Activated CD8-positive, alpha-beta memory T cell treated with anti-CD3 and anti-CD28 coated beads, Interleukin-2, amount 50 U/mL, for 4 hours (primary cell): ENCODE data around the gene IFI30.
"Not testable (repeated sequence)": the region's sequence is repeated elsewhere in the genome, so short reads cannot be mapped to it uniquely, and the experiment has no call there.

Experiments used
- DNase-seq: peaks from one replicate; pipeline ENCODE4 v3.0.0-alpha.2; 2020

Gene IFI30

GRCh38 chr19:18152817-18153555, 20.6 kb upstream of the IFI30 start, which contains the start of gene PIK3R2:
Gene PIK3R2, plus strand, starts transcription at chr19:18153163. Its CDS starts 2,717 bp downstream, at chr19:18155880.
- peak; percentile 99 for DNase-seq

DNA sequence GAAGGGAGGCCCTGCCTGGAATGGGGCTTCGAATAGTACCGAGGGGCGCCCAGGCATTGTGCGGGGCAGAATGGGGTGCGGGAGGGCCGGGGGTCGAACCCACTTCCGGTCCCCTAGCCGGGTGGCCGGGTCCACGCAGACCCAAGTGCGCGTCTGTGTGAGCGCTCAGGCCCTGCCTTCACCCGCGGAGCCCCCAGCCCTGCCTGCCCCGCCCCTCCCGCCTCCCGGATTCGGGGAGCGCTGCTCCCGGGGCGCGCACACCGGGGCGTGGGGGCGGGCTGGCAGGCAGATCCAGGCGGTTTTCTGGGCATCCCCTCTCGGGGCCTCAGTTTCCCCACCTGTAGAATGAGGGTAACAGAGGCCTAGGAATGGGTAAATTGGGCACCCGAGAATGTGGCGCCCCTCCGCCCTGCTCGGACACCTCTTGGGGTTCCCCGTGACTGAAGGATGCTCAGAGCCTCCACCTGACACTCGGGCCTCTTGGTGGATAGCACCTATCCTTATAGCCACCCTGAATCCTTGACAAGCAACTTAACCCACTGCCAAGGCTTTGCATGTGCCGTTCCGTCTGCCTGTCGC, 20.0 kb upstream of the IFI30 start:
- peak; percentile 40 for DNase-seq

DNA sequence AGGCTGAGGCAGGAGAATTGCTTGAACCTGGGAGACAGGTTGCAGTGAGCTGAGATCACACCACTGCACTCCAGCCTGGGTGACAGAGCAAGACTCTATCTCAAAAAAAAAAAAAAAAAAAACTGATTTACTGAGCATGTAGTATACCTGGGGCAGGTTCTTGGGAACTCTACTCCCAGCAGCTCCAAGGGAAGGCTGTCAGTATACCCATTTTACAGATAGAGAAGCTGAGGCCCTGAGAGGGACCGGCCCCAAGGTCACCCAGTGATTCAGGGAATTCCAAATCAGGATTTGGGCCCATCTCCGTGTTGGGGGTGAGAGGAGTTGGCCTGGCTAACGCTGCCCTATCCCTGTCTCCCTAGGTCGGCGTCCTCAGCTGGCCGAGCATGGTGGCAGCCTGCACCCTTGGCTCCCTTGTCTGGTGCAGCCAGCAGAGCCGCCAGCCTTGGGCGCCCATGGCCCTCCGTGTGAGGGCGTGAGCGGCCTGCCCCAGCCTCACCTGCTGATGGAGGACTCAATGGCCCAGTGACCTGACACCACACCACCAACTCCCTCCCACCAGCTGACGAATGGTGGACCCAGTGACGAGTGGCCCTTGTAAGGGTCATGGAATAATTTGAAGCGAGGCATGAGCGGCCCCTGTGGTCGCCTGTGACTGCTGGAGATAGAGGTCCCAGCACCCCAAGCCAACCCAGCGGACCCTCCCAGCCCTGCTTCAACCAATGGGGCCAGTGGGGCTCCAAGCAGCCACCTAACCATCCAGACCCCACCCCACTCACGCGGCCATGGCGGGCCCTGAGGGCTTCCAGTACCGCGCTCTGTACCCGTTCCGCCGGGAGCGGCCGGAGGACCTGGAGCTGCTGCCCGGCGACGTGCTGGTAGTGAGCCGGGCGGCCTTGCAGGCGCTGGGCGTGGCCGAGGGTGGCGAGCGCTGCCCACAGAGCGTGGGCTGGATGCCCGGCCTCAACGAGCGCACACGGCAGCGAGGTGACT, 18.2 kb upstream of the IFI30 start:
- DNase-seq = no peak

GRCh38 chr19:18156268-18156667, 17.3 kb upstream of the IFI30 start:
- no peak for DNase-seq

DNA sequence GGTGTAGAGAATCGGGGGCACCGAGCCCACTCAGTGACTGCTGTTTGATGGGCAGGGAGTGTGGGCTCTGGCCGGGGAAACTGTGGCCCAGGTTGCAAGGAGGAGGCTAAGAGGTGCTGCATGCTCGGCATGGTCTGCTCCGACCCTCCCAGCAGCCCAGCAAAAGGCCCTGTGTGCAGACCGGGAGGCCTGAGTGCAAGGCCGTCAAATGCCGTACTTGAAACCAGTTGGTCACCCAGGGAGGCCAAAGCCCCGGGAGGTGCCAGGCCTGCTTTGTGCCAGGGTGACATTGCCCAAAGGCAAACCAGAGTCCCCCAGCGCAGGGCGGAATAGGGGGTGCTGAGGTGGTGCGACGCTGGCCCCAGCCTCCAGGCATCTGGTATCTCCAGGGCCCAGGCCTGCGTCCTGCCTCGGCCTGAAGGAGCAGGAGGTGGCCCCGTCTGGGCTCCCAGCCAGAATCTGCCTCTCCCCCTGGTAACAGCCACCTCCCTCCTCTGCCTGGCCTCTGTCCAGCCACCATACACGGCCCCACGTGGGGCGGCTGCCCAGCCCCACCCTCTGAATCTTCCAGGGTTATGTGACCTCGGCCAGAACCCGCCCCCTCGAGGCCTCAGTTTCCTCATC, 16.7 kb upstream of the IFI30 start:
- DNase-seq = no peak

- DNase-seq = no peak
Observed at GRCh38 chr19:18157465-18158063, 16.0 kb upstream of the IFI30 start.

DNA sequence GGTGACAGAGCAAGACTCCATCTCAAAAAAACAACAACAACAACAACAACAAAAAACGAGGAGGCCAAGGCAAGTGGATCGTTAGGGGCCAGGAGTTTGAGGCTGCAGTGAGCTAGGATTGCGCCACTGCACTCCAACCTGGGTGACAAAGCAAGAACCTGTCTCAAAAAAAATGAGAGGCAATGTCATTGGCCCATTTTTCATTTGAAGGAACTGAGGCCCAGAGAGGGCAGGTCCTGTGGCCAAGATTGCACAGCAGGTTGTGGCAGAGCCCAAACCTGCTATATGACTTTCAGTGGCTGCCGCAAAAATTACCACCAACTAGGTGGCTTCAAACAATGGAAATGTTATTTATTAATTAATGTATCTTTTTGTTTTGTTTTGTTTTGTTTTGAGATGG, 15.1 kb upstream of the IFI30 start:
- DNase-seq = no peak

- not testable (repeated sequence) for DNase-seq
Observed at GRCh38 chr19:18159059-18159616, 14.5 kb upstream of the IFI30 start.

- DNase-seq = no peak
Observed at GRCh38 chr19:18159810-18160209, 13.8 kb upstream of the IFI30 start.

- no peak for DNase-seq
Observed at GRCh38 chr19:18160493-18160970, 13.1 kb upstream of the IFI30 start.

GRCh38 chr19:18160971-18161635, 12.5 kb upstream of the IFI30 start:
- peak; percentile 82 for DNase-seq

DNA sequence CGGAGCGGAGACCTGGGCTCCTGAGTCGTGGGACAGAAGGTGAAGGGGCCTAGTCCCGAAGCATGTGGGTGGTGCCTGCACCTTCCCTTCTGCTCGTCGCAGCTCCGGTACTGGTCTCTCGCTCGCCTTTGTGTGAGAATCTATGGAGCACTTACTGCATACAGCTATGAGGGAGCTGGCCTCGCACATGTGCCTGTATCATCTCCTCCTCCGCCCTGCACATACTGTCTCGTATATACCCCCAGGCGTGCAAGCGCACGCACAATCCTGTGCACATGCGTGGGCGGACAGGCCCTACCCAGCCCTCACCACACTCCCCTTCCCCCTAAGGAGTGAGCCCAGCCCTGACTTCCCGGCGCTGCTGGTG, 12.0 kb upstream of the IFI30 start:
- DNase-seq = no peak

DNA sequence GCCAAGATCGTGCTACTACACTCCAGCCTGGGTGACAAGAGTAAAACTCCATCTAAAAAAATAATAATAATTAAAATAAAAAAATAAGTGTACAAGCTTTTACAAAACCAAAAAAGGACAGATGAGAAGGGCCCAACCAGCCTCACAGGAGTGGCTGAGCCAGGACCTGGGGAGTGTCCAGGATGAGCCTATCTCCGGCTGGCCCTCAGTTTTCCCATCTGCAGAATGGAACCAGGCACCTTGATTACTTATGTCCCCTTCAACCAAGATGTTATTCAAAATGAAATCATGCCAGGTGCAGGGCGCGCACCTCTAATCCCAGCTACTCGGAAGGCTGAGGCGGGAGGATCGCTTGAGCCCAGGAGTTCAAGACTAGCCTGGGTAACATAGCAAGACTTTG, 9.5 kb upstream of the IFI30 start:
- no peak for DNase-seq

DNA sequence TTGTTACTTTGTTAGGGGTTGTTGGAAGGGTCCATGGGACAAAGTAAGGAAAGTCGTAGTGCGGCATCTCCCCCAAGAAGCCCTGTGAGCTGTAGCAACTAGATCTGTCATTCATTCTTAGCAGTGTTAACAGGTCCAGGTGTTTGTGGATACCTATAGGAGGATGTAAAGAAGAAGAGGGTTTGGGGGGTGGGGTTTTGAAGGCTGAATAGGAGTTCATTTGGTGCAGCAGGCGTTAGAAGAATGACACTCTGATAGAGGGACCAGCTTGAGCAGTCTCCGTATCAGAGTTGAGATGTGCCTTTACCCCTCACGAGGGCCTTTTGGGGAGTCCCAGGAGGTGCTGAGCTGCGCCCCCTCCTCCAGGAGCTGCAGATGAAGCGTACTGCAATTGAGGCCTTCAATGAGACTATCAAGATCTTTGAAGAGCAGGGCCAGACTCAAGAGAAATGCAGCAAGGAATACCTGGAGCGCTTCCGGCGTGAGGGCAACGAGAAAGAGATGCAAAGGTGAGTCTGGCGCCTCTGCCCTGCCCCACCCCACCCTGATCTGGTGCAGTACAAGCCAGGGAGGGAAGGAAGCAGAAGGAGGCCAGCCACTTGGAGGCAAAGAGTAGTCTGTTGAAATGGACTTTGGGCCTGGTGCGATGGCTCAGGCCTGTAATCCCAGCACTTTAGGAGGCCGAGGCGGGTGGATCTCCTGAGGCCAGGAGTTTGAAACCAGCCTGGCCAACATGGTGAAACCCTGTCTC, 7.6 kb upstream of the IFI30 start:
- DNase-seq = no peak

GRCh38 chr19:18167011-18167410, 6.6 kb upstream of the IFI30 start:
- no peak for DNase-seq

DNA sequence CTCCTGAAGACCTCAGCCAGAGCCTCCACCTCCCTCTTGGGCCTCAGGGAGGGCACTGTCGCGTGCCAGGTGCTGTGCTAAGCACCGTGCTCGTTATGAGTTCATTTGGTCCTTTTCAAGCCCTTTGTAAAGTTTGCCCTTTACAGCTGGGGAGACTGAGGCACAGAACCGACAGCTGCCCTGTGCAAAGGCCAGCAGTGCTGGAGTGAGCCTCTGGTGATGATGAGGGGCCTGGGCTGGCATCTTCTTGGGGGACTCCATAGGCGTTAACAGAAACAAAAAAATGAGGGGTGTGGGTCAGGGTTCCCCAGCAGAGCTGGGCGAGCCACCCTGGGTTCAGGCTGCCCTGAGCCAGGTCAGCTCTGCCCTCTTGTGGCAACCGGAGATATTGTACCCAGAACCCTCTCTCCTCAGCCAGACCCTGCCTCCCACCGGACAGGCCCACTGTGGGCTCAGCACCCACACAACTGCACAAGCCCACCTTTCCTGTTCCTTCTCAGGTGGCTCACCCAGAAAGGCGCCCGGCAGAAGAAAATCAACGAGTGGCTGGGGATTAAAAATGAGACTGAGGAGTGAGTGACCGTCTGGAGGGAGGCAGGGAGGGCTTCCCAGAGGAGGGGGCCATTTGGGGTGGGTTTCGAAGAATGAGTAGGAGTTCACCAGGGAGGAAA, 5.5 kb upstream of the IFI30 start:
- DNase-seq = peak; percentile 65

GRCh38 chr19:18168673-18169381, 4.8 kb upstream of the IFI30 start:
- DNase-seq = no peak

- no peak for DNase-seq
Observed at GRCh38 chr19:18170714-18171255, 2.8 kb upstream of the IFI30 start.
